GM21528 (cell line): ENCODE data around the gene IQSEC1.

Experiments used
- ATAC-seq: cut with Tn5 transposase; IDR thresholded peaks from one replicate; pipeline ENCODE4 v1.9.1; 2021; ENCODE audit warnings: mild to moderate bottlenecking, moderate library complexity; ENCODE audit not compliant: unreplicated experiment, low FRiP score

The IQSEC1 gene

GRCh38 chr3:12903000-12903800 lies 170.0 kb downstream of the IQSEC1 start:
- no peak for ATAC-seq

GRCh38 chr3:12902181-12902999 lies 170.8 kb downstream of the IQSEC1 start:
- no peak for ATAC-seq

GRCh38 chr3:12901623-12902045 lies 171.6 kb downstream of the IQSEC1 start:
- no peak for ATAC-seq

GRCh38 chr3:12900885-12901411 lies 172.3 kb downstream of the IQSEC1 start:
- no peak for ATAC-seq

- no peak for ATAC-seq
Measured at GRCh38 chr3:12898965-12899755, 174.1 kb downstream of the IQSEC1 start.

GRCh38 chr3:12898290-12898964 lies 174.8 kb downstream of the IQSEC1 start:
- no peak for ATAC-seq

GRCh38 chr3:12897381-12898289 lies 175.6 kb downstream of the IQSEC1 start:
- ATAC-seq: no peak

- no peak for ATAC-seq
Measured at GRCh38 chr3:12896063-12896985, 176.9 kb downstream of the IQSEC1 start.

- no peak for ATAC-seq
Measured at GRCh38 chr3:12895391-12896062, 177.7 kb downstream of the IQSEC1 start.

- no peak for ATAC-seq
Measured at GRCh38 chr3:12894629-12895028, 178.6 kb downstream of the IQSEC1 start.

GRCh38 chr3:12893852-12894251 lies 179.4 kb downstream of the IQSEC1 start:
- ATAC-seq: no peak

- no peak for ATAC-seq
Measured at GRCh38 chr3:12893247-12893646, 180.0 kb downstream of the IQSEC1 start.

GRCh38 chr3:12892840-12893189 lies 180.4 kb downstream of the IQSEC1 start:
- ATAC-seq: no peak

GRCh38 chr3:12891985-12892839 lies 181.0 kb downstream of the IQSEC1 start:
- no peak for ATAC-seq

GRCh38 chr3:12891391-12891984 lies 181.7 kb downstream of the IQSEC1 start:
- no peak for ATAC-seq
